HEK293T (cell line): ENCODE results near the gene MSH3.

Experiments used
- CTCF ChIA-PET: fragments of 350-600 bp; formaldehyde crosslinking; extraction: SDS; loops from one replicate; lab custom pipeline; 2021; ENCODE audit warnings: antibody characterized with exemption, inconsistent platforms; lab: Yijun Ruan, JAX
- POLR2A ChIA-PET: fragments of 350-600 bp; formaldehyde crosslinking; extraction: SDS; loops from one replicate; lab custom pipeline; 2020; ENCODE audit warnings: antibody characterized with exemption, inconsistent platforms; lab: Yijun Ruan, JAX
- DNase-seq: peaks from one replicate; pipeline ENCODE4 v3.0.0; 2012; ENCODE audit warnings: mixed read lengths; ENCODE audit errors: extremely low spot score
- ARNT ChIP-seq: fragments of 450-650 bp; IDR thresholded peaks from 2 replicates; pipeline ENCODE4 v1.6.1; 2017; ENCODE audit warnings: mild to moderate bottlenecking
- BHLHE40 ChIP-seq: fragments of 450-650 bp; IDR thresholded peaks from 2 replicates; pipeline ENCODE4 v1.6.1; 2016; ENCODE audit warnings: mild to moderate bottlenecking, moderate library complexity, borderline replicate concordance
- CTBP1 ChIP-seq: fragments of 450-650 bp; IDR thresholded peaks from 2 replicates; pipeline ENCODE4 v1.6.1; 2016; ENCODE audit warnings: borderline replicate concordance
- ELF4 ChIP-seq: fragments of 450-650 bp; IDR thresholded peaks from 2 replicates; pipeline ENCODE4 v1.6.1; 2017; ENCODE audit warnings: antibody characterized with exemption
- FOXA1 ChIP-seq: fragments of 450-650 bp; IDR thresholded peaks from 2 replicates; pipeline ENCODE4 v1.6.1; 2016; ENCODE audit warnings: mild to moderate bottlenecking
- FOXK2 ChIP-seq: fragments of 450-650 bp; IDR thresholded peaks from 2 replicates; pipeline ENCODE4 v1.6.1; 2016; ENCODE audit warnings: mild to moderate bottlenecking
- FOXM1 ChIP-seq: fragments of 450-650 bp; IDR thresholded peaks from 2 replicates; pipeline ENCODE4 v1.6.1; 2017; ENCODE audit warnings: mild to moderate bottlenecking, borderline replicate concordance
- HDGF ChIP-seq: fragments of 450-650 bp; IDR thresholded peaks from 2 replicates; pipeline ENCODE4 v1.6.1; 2017; ENCODE audit warnings: antibody characterized with exemption, borderline replicate concordance
- L3MBTL2 ChIP-seq: fragments of 450-650 bp; conservative IDR thresholded peaks from 2 replicates; pipeline ENCODE4 v1.6.1; 2016; ENCODE audit warnings: mild to moderate bottlenecking
- LEF1 ChIP-seq: fragments of 450-650 bp; IDR thresholded peaks from 2 replicates; pipeline ENCODE4 v1.6.1; 2017; ENCODE audit warnings: mild to moderate bottlenecking, borderline replicate concordance
- NFRKB ChIP-seq: fragments of 450-650 bp; IDR thresholded peaks from 2 replicates; pipeline ENCODE4 v1.6.1; 2016; ENCODE audit warnings: mild to moderate bottlenecking, moderate library complexity
- SP1 ChIP-seq: fragments of 450-650 bp; IDR thresholded peaks from 2 replicates; pipeline ENCODE4 v1.6.1; 2017
- SUZ12 ChIP-seq: fragments of 450-650 bp; IDR thresholded peaks from 2 replicates; pipeline ENCODE4 v1.6.1; 2016; ENCODE audit warnings: mild to moderate bottlenecking
- TARDBP ChIP-seq: fragments of 450-650 bp; IDR thresholded peaks from 2 replicates; pipeline ENCODE4 v1.6.1; 2016
- ZNF384 ChIP-seq: fragments of 450-650 bp; IDR thresholded peaks from 2 replicates; pipeline ENCODE4 v1.6.1; 2016
- TF ChIP-seq, protein P1 (sequence below): fragments of 450-650 bp; IDR thresholded peaks from 2 replicates; pipeline ENCODE4 v1.6.1; 2016

Gene MSH3

DNA sequence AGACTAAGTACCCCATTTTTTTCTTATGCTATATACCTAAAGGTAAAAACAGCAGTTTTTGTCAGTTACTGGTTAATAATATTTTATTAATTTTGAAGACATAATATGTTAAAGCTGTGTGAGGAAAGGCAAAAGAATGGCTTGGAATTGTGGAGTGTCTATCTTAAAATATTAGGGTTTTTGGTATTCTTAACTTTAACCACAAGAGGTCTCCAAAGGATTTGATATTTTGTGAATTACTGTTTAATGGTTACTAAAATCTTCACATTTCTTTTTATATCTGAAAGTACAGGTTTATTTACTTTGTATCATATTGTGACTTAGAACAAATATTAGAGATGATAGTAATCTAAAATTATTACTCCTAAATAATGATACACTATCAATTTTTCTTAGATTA, 32.3 kb downstream of the MSH3 start:
- POLR2A ChIA-PET = no interaction called here
- CTCF ChIA-PET = interaction anchor here (0.7 to 1.5 kb wide), 2 partner anchors 14 to 28 kb away, joined by 3 read pairs; no protein-coding TSS in a partner anchor
- TF ChIP-seq BHLHE40 (no peak), SUZ12 (no peak), CTBP1 (no peak), HDGF (no peak), LEF1 (no peak), ARNT (no peak), ELF4 (no peak), ZNF384 (no peak), FOXK2 (no peak), SP1 (no peak)
- TF ChIP-seq, protein P1, sequence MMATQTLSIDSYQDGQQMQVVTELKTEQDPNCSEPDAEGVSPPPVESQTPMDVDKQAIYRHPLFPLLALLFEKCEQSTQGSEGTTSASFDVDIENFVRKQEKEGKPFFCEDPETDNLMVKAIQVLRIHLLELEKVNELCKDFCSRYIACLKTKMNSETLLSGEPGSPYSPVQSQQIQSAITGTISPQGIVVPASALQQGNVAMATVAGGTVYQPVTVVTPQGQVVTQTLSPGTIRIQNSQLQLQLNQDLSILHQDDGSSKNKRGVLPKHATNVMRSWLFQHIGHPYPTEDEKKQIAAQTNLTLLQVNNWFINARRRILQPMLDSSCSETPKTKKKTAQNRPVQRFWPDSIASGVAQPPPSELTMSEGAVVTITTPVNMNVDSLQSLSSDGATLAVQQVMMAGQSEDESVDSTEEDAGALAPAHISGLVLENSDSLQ = no peak
- DNase-seq = no peak

DNA sequence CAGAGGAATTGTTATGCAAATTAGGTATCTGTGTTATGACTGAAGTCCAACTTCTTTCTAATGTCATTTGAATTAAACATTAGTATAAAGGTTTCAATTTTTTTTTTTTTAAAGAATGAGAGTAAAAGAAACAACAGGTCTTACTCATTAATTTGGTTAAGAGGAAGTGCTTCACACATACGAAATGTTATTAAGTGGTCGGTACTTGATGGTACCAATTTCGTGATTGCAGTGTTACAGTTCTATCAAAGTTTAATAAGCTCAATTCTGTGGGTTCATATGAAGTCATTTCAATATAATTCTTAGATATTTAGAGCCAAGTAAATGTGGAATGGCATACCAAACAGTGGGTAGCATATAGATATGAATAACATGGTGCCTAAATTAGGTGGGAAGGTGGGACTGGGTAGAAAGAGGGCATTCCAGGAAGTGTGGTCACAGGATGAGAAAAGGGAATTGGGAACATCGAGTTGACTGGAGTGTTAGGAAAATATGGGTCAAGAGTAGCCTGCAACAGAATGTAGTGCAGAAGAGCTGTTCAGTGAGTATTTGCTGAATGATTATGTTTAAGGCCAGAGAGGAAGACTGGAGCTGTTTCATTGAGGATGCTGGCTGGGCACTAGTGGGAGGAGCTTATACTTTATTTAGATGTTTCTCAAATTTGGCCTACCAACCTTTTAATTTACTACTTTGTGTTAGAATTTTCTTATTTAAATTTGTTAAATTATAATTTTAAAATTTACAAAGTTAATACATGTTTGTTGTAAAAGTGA, 34.4 kb downstream of the MSH3 start:
- ChIA-PET CTCF (no interaction called here), POLR2A (no interaction called here)
- TF ChIP-seq FOXK2 (no peak), FOXA1 (no peak), LEF1 (no peak), TARDBP (no peak), ARNT (no peak), FOXM1 (no peak), L3MBTL2 (no peak), ZNF384 (no peak), HDGF (no peak), ELF4 (no peak), BHLHE40 (no peak), CTBP1 (no peak), SUZ12 (no peak), NFRKB (no peak), SP1 (no peak)
- TF ChIP-seq, protein P1 = no peak
- DNase-seq = no peak

DNA sequence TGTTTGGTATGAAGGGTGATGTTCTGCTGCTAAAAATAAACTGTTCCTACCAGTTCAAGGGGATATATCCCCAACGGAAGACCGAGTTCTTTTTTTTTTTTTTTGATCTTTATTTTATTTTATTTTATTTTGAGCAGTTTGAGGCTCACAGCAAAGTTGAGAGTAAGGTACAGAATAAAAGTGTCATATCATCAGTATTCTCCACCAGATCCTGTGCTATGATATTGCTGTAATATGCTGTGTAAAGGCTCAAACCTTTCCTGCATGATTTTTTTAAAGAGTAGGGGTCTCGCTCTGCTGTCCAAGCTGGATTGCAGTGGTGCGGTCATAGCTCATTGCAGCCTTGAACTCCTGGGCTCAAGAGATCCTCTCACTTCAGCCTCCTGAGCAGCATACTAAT, 35.2 kb downstream of the MSH3 start:
- no peak for DNase-seq
- CTCF ChIA-PET = interaction anchor here (0.6 kb wide), 1 partner anchor 249 kb away, joined by 4 read pairs; no protein-coding TSS in a partner anchor
- POLR2A ChIA-PET = no interaction called here

DNA sequence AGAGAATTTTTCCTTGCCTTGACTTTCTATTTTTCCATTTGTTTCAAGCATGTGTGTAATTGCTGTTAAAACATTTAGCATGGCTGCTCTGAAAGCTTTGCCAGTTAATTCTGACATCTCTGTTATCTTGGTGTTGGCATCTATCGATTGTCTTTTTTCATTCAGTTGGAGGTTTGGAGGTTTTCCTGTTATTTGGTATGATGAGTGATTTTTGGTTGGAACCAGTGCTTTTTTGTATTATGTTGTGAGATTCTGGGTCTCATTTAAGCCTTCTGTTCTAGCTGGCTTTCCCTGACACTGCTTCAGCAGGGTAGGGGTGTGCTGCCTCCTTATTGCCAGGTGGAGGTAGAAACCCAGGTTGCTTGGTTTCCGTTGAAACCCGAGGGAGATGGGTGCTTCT, 41.2 kb downstream of the MSH3 start:
- no peak for DNase-seq
- CTCF ChIA-PET = no interaction called here
- TF ChIP-seq LEF1 (no peak), L3MBTL2 (no peak), SP1 (no peak), CTBP1 (no peak), ARNT (no peak), HDGF (no peak), FOXM1 (no peak), TARDBP (no peak), FOXA1 (no peak), SUZ12 (no peak), BHLHE40 (no peak), ELF4 (no peak), FOXK2 (no peak), ZNF384 (no peak), NFRKB (no peak)
- TF ChIP-seq, protein P1 = no peak
- POLR2A ChIA-PET = no interaction called here

More for the DNA sequence above, 35.2 kb downstream of the MSH3 start:
- TF ChIP-seq FOXA1 (no peak), SP1 (no peak), NFRKB (no peak), CTBP1 (no peak), ARNT (no peak), HDGF (no peak), ELF4 (no peak), FOXK2 (no peak)

DNA sequence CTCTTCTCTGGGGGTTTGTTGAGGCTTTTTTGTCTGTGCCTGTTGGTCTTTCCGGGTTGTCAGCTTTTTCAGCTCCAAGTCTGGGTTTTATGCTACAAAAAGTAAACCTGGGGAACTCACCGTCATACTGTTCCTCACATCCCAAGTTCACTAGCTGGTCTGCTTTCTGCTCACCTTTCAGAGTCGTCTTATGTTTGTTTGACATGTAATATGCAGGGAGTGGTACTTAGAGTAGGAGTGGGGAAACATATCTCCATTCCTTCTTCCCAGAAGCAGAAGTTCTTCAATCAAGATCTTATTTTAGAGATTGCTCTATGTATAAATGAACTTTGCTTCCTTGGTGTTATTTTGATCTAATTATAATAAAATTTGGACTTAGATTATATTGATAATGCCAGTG, 42.0 kb downstream of the MSH3 start:
- ChIA-PET POLR2A (no interaction called here), CTCF (no interaction called here)

More for the DNA sequence above, 42.0 kb downstream of the MSH3 start:
- TF ChIP-seq L3MBTL2 (no peak), SP1 (no peak), BHLHE40 (no peak), ARNT (no peak), LEF1 (no peak), ZNF384 (no peak), ELF4 (no peak), FOXA1 (no peak), SUZ12 (no peak), TARDBP (no peak), NFRKB (no peak), FOXK2 (no peak), CTBP1 (no peak), HDGF (no peak), FOXM1 (no peak)
- TF ChIP-seq, protein P1 = no peak
- DNase-seq = no peak
